ENCODE results near the gene IL16.

The IL16 gene

DNA sequence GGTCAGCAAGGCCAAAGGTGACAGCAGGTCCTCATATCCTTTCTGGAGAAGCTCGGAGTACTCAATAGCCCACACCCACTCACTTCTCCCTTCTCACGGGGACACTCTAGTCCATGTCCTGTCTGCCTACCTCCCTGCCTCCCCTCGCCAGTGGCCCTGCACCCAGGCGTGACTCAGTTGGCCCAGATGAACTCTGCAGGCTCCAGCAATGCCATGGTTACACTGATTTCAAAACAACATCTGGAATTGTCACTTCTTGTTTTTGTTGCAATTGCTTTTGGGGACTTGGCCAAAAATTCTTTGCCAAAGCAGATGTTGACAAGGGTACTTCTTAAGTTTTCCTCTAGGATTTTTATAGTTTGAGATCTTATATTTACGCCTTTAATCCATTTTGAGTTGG lies 13.0 kb downstream of the IL16 start:
- no peak for DNase-seq (ENCODE audit: low read depth)

DNA sequence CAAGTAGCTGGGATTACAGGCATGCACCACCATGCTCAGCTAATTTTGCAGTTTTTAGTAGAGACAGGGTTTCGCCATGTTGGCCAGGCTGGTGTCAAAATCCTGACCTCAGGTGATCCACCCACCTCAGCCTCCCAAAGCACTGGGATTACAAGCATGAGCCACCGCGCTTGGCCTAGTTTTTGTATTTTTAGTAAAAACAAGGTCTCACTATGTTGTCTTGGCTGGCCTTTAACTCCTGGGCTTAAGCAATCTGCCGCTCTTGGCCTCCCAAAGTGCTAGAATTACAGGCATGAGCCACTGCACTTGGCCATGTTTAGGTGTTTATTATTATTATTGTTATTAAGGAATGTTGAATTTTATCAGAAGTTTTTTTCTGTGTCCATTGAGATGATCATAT lies 14.7 kb downstream of the IL16 start:
- DNase-seq (ENCODE audit: low read depth): no peak

DNA sequence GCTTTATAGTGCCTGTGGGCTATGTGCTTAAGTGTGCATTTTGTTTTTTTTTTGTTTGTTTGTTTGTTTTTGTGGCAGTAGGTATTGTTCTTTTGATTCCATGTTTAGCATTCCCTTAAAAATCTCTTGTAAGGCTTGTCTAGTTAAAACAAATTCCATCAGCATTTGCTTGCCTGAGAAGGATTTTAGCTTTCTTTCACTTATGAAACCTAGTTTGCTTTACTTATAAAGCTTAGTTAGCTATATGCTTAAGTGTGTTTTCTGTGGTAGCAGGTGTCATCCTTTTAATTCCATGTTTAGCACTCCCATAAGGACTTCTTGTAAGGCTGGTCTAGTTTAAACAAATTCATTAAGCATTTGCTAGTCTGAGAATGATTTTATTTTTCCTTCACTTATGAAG lies 17.3 kb downstream of the IL16 start:
- no peak for DNase-seq (ENCODE audit: low read depth)

DNA sequence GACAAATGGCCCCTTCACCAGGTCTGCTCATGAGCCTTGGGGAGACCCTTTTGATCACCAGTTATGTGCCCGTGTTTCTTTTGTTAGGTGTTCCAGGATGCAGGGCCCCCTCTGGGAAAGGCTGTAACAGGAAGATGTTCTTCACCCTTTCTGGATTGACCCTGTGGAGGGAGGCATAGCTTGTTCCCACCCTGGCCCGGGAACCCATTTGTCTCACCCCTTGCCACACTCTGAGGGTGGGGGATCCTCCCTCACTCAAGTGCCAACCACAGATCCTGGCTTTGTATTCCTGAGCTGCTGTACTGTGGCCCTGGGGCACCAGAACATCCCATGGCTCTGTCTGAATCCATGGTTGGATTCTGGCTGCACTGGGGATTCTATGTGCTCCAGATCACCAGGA lies 18.9 kb downstream of the IL16 start:
- DNase-seq (ENCODE audit: low read depth): no peak

DNA sequence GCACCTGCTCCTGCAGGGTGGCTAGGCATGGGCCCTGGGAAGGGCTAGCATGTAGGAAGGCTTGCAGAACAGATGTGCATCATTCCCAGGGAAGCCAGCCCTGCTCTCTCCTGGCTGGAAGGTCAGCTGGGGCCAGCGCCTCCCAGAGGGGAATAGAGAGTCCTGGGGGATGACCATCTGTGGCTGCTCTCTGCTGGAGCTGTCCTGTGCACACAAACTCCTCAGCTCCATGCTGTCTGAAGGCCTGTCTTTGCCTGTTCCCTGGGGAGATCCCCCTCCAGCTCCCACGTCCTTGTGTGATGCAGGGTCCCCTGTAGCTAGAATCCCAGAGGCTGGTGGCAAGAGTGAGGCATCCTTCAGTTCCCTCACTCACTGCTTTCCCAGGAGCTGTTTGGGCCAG lies 19.3 kb downstream of the IL16 start:
- no peak for DNase-seq (ENCODE audit: low read depth)

DNA sequence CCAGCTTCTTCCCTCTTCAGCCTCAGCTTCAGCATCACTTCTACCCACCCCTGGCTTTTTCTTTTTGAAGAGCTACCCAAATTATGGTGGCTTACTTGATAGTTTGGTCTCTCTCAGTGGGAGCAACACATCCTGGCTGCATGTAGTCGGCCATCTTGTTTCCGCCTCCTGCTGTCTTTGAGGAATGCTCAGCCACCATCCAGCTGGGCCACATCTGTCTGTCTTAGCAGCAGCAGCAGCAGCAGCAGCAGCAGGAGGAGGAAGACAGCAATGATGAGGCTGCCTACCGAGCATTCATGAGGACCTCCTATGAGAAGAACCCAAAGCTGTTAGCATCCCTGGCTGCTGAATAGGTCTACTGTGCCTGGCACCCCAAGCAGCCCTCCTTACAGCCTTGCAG lies 19.7 kb downstream of the IL16 start:
- no peak for DNase-seq (ENCODE audit: low read depth)

DNA sequence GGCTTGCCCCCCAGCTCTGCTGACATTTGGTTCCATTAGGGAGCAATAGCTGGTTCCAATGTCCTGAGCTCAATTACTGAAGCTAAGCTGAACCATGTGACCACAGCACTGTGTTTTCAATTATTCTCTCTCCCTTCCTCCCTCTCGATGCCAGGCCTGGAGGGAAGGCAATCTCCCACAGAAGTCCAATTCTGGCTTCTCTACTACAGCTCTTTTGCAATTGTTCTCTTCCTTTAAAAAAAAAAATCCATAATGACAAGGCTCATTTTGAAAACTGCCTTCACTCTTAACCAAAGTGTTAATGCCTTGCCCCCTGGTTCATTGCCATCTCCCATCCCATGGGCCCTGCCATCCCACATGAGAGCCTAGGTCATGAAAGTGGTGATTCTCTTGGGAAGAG lies 24.8 kb downstream of the IL16 start:
- DNase-seq (ENCODE audit: low read depth): no peak

DNA sequence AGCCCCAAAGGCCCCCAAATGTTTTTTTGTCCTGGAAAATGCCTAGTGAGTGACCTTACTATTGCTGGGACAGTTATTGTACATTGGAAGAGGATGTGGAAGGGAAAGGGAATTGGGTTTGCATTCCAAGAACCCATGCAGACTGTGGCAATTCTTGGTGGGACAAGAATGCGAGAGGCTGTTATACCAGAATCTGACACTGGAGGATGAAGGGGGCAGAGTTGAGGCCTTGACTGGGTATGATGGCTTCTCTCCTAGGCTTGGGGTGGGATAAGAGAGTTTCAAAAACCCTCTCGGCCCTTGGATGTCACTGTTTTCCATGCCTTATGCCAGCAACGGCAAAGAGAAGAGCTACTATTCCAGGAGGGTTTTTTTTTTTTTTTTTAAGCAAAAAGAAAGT lies 25.3 kb downstream of the IL16 start:
- no peak for DNase-seq (ENCODE audit: low read depth)

DNA sequence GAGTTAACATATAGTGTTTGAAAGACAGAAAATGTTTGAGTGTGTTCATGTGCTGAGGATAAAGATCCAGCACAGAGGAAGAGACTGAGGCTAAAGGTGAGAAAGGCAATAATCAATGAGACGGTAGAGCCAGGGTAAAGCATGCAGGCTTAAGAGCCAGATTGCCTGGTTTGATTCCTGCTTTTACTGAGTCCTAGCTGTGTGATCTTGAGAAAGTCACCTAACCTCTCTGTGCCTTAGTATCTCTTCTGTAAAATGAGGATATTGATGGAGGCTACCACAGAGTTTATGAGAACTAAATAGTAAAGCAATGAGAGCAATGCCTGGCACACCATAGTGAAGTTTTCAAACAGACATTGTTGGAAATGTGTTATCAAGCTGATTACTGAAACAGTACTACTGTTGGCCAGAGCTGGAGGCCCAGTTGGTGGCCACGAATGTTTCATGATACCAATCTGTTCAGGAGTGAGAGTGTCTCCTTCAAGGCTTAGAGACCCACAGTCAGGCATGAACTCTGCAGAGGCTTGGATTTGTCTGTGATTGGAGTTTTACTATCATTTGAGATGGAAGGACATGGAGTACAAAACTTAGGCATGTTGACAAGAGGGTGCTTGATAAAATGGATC lies 26.8 kb downstream of the IL16 start:
- DNase-seq (ENCODE audit: low read depth): no peak

DNA sequence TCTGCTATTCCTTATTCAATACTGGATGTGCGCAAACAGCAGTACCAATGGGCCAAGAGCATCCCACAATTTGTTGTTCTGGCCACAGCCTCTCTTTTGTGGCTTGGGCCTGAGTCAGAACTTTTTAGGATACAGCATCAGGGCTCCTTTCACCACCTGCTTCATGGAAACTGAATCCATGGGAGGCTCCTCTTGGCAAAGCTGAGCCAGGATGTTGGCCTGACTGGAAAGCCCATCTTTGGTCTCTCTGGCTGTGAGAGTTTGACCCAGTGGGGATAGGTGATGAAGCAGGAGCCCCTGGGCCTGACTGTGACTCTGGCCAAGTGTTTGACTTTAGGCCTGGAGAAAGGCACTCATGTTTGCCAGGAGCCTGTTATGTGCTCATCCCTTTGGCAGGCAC lies 27.6 kb downstream of the IL16 start:
- DNase-seq (ENCODE audit: low read depth): no peak

DNA sequence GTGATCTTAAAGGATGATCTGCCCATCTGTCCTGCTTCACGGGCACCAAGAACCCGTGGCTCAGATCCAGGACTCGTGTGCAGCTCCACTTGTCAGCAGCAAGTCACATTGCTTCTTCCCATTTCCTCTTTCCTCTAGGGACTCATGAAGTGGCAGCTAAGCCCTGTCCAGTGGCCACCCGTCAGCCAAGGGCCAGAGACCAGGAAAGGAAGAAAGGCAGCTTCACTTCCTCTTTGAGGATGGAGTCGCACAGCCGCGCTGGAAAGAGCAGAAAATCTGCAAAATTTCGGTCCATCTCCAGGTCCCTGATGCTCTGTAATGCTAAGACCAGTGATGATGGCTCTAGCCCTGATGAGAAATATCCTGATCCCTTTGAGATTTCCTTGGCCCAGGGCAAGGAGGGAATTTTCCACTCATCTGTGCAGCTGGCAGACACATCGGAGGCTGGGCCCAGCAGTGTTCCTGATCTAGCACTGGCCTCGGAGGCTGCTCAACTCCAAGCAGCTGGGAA lies 28.5 kb downstream of the IL16 start:
- no peak for DNase-seq (ENCODE audit: low read depth)

DNA sequence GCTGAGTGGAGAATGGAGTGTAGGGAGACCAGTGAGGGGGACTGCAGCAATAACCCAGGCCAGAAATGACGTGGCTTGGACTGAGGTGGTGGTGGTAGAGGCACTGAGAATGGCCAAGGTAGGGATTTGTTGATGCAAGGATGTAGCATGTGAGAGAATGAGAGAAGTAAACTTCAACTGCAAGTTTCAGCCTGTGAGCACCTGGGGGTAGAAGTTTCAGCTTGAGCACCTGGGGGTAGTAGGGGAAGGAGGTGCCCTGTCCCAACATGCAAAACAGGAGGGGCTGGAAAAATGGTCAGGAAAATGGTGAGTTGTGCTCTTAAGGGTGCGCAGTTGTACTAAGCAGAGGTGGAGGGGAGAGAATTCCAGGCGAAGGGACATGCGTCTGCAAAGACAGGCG lies 31.0 kb downstream of the IL16 start:
- DNase-seq (ENCODE audit: low read depth): no peak

DNA sequence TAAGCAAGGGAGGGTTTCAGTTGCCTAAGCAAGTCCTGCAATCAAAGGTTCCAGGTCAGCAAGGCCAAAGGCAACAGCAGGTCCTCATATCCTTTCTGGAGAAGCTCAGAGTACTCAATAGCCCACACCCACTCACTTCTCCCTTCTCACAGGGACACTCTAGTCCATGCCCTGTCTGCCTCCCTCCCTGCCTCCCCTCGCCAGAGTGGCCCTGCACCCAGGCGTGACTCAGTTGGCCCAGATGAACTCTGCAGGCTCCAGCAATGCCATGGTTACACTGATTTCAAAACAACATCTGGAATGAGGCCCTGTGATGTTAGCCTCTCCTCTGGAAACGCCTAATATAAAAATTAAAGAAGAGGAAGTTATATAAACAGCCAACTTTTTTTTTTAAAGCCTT lies 32.9 kb downstream of the IL16 start:
- no peak for DNase-seq (ENCODE audit: low read depth)

DNA sequence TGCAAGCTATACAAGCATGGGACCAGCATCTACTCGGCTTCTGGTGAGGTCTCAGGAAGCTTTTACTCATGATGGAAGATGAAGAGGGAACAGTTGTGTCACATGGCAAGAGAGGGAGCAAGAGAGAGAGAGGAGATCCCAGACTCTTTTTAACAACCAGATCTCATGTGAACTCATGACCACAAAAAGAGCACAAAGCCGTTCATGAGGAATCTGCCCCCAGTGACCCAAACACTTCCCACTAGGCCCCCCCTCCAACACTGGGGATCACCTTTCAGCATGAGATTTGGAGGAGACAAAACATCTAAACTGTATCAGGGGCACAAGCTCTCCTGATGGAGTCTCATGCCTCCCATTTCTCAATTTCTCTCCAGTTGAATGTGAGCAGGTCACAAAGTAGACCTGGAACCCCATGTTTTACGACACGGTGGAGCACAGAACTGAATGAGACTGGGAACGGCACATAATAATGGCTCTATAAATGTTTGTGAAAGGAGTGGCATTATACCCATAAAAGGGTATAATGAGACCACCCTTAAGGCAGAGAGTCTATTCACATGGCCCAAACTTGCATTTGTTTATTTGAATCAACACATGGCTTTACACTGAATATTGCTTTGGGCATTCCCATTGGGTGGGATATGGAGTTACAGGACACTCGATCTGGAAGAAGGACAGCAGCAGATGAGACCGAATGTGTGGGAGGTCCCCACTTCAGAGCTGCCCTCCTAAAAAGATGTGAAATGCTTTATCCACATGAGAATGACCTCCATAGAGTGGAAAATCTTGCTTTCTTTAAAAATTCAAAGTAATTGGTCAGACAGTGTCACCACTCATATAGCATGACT lies 38.8 kb downstream of the IL16 start:
- no peak for DNase-seq (ENCODE audit: low read depth)

DNA sequence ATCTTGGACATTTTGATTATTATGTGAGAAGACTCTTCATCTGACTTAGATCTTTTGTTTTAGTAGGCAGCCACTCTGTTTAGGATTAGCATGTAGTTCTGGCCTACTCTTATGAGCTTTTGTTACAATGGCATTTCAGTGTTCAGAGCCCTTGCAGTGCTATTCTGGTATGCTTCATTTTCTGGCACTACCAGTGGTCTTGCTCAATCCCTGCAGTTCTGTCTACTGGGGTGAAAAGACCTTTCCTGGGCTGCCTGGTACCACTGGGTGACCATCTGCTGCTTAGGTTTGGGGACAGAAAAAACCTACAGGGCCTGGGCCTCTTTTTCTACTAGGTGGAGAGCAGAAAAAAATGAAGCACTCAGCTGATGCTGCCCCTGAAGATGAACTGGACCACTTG lies 42.5 kb downstream of the IL16 start:
- no peak for DNase-seq (ENCODE audit: low read depth)

DNA sequence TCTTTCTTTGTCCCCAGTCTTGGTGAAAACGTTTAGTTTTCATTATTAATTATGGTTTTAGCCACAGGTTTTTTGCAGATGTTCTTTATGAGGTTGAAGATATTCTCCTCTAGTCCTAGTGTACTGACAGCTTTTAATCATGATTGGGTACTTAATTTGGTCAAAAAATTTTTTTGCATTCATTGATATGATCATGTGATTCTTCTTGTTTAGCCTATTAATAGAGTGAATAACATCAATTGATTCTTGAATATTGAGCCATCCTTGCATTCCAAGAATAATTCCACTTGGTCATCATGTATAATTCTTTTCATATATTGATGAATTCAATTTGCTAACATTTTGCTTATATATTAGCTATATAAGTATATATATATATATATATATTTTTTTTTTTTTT lies 46.1 kb downstream of the IL16 start:
- no peak for DNase-seq (ENCODE audit: low read depth)

DNA sequence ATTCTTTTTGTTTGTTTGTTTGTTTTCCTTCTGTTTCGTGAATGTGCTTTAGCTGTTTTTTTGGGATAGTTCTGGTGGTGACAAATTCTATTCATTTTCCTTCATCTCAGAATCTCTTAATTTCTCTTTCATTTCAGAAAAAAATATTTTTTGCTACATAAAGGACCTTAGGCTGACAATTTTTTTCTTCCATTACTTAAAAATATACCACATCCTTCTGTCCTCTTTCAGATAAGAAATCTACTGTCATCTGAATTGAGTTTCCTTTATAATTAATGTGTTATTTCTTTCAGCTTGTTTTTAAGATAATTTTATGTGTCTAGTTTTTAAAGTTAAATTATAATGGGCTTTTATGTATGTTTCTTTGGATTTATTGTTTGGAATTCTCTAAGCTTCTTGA lies 47.6 kb downstream of the IL16 start:
- DNase-seq (ENCODE audit: low read depth): no peak

DNA sequence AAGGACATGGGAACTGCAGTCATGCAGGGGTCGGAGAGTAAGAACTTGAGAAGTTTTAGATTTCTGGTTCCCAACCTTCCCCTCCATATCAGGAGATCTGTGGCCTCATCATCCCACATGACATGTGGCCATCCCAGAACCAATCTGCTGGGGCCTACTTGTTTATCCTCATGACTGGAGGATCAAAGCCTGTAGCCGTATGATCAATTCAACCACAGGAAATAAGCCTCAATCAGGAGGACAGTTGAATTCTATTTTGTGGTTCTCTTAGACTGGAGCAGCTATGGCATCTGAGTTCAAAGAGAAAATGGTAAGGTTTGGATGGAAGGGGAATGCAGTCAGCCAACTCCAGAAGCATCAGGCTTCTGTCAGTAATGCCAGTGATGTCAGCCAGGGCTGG lies 57.2 kb downstream of the IL16 start:
- DNase-seq (ENCODE audit: low read depth): no peak

DNA sequence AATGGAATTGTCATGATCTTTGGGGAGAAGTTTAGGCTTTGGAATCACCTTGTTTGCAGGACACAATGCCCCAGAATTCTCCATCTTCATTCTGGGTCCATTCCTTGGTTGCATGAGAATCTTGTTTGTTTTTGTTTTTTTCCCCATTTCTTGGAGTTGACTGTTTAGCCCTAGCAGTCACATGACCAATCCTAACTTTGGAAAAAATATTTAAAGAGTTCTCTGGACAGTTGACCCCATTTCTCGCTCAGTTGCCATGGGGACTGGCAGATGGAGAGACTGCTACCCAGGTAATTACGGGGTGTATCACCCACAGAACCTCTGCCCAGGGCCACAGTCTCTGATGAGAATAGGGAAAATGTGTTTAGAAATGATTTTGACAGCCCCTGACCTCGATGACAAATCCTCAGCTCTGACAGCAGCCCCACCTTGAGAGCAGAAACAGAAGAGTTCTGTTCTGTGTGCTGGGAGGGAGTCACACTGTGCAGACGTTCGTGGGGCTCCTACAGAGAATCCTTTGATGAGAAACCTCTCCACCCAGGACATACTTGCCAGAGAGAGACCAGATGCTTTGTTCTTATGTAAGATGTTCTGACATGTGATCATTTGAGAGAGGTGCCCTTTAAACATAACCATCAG lies 57.7 kb downstream of the IL16 start:
- DNase-seq (ENCODE audit: low read depth): no peak

DNA sequence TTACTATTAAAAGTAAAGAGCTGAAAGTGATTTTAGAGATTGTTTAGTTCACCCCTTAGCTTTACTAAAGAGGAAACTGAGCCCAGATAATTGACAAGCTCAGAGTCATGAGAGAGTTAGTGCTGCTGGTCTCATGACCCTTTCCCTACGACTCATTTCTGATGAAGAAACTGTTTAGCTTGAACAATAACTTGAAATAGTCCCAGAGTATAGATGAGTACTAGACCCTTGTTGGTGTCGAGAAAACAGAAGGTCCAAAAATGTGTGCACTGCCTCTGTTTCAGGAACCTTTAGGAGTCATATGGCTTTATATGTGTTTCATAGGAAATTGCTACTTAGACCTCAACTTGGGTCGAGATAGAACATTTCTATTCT lies 58.2 kb downstream of the IL16 start:
- DNase-seq (ENCODE audit: low read depth): no peak

DNA sequence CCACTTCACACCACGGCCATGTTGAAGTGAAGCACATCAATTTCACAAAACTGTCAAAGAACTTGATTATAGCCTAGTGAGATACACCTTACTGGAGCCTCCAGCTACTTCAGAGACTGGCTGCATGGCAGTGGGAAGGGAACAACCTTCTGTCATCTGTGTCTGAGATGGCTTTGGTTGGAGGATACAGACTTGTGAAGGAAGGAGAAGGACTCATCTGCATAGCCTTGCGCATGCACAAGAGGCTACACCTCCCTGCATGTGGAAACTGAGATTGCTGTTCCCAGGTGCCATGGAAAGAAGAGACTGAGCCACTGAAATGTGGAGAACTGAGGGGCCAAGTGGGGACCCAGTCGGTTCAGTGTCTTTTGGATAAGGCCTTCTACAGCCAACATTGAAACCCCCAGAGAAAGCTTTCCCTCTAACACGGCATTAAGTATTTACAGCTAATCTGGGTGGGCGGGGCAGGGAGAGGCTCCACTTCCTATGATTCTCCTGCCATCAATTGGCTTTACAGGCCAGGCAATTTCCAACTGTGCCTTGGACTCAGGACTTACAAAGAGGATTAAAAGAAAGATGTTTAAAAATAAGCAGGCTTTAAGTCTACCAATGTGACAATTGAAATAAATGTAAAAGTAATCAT lies 58.8 kb downstream of the IL16 start:
- DNase-seq (ENCODE audit: low read depth): no peak

DNA sequence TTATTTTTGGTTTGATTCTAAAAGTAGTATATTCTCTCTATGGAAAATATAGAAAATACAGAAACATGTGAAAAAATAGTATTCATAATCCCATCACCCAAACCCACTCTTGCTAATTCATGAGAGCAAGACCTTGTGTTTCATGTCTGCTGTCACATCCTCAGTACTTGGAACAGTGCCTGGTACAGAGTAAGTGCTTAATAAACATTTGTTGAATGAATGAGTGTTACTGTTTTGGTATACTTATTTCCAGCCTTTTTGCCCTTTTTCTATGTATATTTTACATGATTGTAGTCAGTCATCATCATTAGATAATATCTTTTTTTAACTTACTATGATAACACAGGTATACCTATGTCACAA lies 59.3 kb downstream of the IL16 start:
- no peak for DNase-seq (ENCODE audit: low read depth)

DNA sequence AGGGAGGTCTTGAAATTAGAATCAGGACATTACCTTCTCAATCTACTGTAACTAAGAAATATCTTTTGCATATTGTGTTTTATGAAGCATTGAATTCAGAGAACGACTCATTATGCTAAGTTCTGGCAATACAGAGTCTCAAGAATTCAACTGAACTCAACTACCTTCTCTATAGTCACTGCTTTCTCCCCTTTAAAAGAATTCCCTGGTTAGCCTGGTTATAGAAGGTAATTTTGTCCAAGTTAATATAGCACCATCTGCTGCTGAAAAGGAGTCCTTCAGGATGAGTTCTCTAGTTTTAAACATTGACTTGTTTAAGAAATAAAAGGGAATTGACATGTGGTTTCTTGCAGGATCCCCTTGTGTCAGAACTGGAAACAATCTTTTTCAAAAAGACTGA lies 60.2 kb downstream of the IL16 start:
- no peak for DNase-seq (ENCODE audit: low read depth)

Measured in GM04504 (cell line).